NCI-H1436 treated with DMSO at 0.1 percent for 48 hours (cell line): ENCODE data around the gene RAP2B.
"Not testable (repeated sequence)": the region's sequence is repeated elsewhere in the genome, so short reads cannot be mapped to it uniquely, and the experiment has no call there.

ENCODE experiments used
- DNase-seq: peaks from one replicate; lab custom pipeline; 2025; lab: John Stamatoyannopoulos, UW

RAP2B gene

DNA sequence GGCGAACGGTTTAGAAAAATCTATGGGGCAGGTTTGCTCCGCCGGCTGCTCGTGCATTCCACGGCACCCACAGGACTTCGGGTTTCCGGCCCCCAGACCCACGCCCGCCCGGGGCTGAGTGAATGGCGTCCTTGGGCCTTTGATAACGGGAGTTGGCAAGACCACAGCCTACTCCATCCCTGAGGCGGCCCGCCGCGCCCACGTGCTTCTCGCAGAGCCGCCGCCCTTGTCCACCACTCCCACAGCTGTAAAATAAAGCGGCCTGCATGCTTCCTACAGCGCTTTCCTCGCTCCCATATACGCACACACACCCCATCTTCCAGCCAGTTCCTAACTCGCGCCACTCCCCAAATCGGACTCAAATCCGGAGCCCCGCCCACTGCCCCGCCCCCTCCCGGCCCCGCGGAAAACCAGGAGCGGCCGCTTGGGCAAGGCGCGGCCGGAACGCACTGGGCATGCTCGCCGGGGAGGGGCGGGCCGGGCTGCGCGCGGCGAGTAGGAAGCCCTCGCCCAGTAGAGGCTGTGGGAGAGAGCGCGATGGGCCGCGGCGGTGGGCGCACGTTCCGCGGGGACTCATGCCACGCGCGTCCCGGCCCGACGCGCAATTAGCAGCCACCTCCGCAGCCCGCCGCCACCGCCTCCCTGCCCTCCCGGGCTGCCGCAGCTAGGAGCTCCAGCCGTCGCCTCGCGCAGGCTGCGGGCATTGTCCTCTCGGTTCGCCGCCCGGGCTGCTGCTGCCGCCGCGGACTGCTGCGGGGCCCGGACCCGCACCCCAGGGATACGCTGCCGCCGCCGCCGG is at the start of gene RAP2B:
RAP2B (plus strand) TSS at position 513 of the 799 bp plus-strand sequence. CDS start 468 bp downstream, outside the sequence.
- peak; percentile 39 for DNase-seq

DNA sequence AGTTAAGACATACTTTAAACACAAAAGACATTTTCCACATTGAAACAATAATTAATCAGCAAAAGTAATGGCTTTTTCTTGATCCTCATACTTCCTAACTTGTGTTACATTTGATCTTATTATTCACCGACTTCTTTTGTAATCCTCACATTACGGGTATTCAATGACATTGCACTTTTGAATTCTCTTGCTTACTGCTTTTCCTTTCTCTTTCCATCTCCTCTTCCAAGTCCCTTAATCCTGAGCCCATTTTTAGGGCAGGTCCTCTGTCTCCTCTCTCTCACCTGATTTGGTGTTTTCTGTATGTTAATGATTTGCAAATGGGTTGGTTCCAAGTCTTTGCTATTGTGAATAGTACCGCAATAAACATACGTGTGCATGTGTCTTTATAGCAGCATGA is 48.5 kb upstream of the RAP2B start:
- DNase-seq: no peak

DNA sequence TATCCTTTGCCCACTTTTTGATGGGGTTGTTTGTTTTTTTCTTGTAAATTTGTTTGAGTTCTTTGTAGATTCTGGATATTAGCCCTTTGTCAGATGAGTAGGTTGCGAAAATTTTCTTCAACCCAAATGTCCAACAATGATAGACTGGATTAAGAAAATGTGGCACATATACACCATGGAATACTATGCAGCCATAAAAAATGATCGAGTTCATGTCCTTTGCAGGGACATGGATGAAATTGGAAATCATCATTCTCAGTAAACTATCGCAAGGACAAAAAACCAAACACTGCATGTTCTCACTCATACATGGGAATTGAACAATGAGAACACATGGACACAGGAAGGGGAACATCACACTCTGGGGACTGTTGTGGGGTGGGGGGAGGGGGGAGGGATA is 47.8 kb upstream of the RAP2B start:
- not testable (repeated sequence) for DNase-seq

DNA sequence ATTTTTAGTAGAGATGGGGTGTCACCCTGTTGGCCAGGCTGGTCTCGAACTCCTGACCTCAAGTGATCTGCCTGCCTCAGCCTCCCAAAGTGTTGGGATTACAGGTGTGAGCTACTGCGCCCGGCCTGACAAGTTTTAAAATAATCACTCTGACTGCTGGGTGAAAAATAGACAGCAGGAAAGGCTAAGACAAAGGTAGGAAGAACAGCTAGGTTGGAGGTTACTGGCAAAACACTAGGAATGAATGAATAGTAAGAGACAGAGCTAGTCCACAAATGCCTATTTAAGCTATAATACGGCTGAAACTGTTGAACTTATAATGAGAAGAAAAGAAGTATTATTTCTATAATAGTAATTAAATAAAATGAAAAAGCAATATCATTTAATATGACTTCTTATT is 46.7 kb upstream of the RAP2B start:
- no peak for DNase-seq

DNA sequence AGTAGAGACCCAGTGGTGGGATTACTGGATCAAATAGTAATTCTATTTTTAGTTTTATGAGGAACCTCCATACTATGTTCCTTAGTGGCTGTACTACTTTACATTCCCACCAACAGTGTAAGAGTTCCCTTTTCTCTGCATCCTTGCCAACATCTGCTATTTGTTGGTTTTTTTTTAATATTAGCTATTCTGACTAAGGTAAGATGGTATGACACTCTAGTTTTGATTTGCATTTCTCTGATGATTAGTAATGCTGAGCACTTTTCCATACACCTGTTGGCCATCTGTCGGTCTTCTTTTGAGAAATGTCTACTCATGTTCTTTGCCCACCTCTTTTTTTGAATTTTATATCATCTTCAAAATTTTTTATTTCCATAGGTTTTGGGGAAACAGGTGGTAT is 34.2 kb upstream of the RAP2B start:
- no peak for DNase-seq

DNA sequence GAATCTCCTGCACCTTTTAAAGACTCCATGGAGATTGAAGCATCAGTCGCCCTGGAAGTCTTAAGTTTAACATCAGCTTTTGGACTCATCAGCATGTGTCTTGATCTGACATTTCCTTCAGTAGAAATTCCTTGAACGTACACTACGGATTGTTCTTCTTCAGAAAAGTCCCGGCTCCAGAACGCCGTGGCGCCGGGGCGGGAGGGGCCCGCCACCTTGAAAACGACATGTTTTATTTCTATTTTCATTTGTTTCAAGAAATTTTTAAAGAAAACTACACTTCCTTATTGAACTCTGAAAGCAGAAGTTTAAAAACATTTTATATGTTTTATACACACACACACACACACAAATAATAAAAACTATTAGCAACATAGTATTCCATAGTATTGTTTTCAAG is 32.6 kb upstream of the RAP2B start:
- DNase-seq: no peak

DNA sequence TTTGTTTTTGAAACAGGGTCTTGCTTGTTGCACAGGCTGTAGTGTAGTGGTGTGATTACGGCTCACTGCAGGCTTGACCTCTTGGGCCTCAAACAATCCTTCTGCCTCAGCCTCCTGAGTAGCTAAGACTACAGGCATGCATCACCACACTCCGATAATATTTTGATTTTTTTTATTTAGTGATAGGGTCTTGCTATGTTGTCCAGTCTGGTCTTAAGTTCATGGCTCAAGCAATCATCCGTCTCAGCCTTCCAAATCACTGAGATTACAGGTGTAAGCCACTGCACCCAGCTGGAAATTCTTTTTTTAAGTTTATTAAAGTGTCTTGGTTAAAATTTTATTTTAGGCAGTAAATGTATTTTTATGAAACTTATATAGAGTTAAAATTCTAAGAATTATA is 32.2 kb upstream of the RAP2B start:
- no peak for DNase-seq

DNA sequence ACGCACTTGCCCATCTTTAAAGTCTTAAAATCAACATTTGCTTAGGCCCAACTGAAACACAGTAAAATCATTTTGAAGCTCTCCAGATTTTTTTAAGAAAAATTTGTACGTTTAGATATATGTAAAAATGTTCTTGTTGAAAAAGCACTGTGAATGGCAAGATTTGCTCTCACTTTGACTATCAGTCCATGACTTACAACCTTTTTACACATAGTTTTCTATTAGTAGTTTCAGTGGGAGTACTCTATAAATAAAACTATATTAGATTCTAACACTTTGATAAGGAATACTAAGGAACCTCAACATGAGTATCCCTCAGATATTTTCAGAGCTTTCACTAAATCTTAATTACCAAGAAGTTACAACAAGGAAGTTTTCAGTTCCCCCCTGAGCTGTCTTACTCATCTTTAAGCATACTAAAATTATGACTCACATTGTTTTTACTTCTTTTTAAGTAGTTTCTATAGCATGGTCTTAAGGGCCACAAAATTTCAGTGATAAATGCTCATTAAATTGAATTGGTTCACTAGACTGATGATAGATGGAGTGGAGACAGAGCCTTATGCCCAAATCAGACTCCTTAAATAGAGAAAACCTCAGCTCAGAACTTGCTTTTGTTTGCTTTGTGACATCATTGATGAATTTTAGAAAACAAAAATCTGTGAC is 31.6 kb upstream of the RAP2B start:
- no peak for DNase-seq

DNA sequence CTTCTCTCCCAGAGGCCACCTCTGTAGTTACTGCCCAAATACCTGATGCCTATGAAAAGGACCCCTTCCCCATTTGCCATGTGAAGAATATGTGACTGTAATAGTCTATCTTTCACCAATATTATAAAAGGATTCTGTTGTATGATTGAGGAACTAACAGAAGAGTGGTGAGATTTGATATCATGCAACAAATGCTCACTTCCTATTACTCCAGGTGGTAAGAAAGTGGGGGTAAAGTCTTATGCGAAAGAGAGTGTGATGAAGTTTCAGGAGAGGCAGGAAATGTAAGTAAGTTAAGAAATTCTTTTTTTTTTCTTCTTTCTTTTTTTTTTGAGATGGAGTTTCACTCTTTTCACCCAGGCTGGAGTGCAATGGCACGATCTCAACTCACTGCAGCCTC is 24.4 kb upstream of the RAP2B start:
- no peak for DNase-seq

DNA sequence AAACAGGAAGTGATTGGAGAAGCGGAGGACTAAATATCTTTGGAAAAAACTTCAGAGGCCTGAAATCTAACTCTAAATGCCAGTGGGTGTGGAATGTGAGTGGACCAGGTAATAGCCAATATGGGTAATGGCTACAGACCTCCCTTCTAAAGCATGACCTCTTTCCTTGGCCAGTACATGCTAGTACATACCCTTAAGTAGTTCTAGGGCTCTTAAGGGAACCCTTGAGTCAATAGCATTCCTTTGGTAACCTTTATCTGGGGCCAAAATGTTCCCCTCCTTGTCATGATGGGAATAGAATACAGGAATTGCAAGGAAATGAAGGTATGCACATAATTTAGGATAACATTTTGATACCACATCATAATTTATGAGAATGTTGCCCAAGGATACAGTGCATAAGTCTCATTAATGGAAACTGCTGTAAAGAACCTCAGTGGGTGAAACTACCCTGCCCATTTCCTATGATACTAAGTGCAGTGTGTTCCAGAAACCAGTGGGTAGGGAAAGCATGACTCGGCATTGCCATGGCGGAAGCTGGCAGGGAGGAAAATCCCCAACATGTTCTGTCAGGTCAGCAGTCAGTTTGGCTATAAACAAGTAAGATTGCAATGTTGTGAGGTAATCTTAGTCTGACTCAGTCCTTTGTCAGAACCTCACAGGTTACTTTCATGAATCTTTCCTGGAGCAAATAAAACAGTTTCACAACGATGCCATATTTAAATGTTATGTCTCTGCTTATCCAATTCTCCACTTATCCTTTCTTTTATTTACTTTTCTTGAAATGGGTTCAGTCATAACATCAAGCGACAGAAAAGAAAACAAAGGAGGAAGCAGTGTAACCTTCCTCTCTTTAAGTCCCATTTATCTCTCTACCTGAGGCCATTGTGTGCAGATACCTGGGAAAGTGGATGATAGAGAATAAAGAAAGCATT is 23.5 kb upstream of the RAP2B start:
- no peak for DNase-seq

DNA sequence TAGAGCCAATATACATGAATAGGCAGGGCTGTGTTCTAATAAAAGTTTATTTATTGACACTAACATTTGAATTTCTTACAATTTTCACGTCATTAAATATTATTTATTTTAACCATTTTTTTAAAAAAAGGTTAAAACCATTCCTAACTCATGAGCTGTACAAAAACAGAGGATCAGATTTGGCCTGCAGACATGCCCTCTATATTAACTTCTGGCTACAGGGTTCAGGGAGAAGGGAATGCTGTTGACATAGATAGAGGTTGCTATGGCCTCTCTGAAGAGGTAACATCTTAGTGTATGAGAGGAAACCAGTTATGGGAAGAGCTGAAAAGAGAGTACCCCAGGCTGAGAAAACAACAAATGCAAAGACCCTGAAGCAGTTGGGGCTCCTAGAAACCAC is 19.1 kb upstream of the RAP2B start:
- DNase-seq: no peak

DNA sequence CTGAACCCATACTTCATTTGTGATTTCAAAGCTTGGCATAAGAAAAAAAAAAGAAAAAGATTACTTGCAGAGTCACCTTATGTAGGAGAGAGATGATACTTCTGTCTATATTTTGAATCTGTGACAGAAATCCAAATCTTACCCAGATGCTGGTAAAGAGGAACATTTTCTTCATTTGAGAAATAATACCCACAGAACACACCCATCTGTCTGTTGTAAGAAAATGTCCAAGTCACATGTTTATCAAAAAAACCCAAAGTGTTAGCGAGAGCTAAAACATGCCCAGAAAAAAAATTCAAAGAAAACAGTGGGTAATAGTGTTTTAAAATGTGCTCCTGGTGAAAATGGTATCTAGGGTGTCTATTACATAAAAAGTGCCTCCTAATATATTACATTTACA is 18.0 kb upstream of the RAP2B start:
- no peak for DNase-seq

DNA sequence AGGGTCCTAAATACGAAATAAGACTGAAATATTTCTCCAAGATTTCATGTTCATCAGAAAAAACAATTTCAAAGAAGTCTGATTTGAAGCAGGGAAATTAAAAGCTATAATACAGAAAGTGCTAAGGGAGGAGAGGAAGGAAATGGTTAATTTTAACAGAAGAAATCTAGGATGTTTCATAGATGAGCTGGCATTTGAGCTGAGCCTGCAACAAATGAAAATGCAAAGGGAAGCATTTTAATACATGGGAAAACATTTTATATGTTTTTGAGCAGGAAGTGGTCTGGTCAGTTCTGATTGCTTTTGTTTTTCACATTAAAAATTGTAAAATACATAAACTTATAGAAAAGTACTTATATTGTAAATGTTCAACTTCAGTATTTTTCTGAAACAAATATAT is 17.2 kb upstream of the RAP2B start:
- DNase-seq: no peak

DNA sequence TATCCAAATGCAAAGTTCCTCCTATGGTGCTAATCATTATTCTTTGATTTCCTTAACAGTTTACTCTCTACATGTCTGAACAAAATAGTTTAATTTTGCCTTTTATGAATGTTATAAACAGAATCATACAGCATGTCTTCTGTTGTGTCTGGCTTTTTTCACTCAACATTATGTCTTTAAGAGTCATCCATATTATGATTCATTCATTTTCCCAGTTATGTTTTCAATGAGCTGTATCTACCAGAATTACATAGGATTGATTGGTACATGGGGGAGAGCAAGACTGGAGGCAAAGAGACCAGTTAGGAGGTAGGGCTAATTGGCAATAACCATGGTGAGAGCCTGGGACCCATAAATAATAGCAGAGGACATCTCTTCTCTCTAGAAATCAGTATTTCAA is 16.6 kb upstream of the RAP2B start:
- DNase-seq: no peak

DNA sequence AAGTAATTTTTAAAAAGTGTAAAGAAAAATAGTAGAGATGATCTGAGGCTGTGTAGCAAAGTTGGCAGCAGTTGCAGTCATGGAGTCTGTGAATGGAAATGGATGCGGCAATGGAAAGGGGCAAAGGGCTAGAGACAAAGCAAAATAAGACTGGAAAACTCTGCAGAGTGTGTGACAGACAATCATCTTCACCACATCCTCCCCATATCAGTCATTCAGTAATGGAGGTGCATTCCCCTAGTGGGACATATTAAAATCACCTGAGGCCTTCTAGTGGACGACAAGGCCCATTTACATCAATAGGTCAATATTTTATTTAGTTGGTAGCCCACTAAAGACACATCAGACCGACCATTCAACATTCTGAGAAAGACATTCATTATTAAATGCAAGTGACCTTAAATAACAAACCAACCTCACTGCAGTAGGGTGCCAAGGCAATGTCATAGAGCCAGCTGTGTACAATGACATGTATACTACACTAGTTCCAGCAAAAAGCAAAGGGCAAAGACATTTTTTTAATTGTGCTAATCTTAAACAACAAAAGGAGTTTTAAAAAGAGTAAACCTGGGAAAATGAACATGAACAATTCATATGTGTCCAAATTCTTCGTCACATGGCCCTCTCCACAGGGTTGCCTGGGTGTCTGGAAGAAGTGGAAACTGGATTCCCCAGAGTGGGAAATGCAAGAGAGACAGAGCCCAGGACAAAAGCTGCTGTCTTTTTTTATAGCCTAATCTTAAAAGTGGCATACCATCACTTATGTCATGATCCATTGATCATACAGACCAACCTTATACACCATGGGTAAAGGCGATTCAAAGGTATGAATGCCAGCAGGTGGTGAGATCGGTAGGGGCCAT is 15.6 kb upstream of the RAP2B start:
- DNase-seq: no peak

DNA sequence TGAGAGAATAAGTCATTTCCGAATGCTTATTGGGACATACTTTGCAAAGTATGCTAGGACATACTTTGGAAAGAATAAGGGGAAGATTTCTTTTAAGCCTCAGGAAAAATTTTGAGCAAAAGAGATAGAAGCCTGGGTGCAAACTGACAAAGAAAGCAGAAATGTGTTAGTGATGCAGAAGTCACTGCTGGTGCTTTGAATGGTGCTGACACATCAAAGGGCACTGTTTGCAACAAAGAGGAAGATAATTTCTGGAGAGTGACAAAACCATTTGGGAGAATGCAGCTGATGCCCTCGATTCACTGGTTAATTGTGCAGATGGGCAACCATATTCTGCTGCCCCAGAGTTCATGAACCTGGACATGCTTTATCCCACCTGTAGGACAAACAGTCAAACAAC is 11.0 kb upstream of the RAP2B start:
- no peak for DNase-seq

DNA sequence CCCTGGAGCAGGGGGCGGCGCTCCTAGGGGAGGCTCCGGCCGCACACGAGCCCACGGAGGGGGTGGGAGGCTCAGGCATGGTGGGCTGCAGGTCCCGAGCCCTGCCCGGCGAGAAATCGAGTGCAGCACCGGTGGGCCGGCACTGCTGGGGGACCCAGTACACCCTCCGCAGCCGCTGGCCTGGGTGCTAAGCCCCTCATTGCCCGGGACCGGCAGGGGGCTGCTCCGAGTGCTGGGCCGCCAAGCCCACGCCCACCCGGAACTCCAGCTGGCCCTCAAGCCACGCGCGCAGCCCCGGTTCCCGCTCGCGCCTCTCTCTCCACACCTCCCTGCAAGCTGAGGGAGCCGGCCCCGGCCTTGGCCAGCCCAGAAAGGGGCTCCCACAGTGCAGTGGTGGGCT is 6.2 kb upstream of the RAP2B start:
- DNase-seq: not testable (repeated sequence)

DNA sequence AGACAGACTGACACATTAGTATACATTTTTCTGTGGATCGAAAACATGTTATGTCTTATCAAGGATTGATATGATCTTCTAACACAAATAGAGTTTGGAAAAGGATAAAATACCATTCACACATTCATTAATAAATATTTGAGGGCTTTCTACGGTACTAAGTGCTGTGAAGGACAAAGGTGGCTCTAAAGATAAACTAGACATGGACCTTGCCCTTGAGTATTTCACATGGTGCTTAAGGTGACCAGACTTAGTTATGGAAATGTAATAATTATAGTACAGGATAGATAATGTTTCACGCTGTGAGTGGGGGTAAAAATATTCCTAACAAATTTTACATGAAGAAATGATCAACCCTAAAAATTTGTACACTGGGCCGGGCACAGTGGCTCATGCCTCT is 3.8 kb upstream of the RAP2B start:
- DNase-seq: no peak

DNA sequence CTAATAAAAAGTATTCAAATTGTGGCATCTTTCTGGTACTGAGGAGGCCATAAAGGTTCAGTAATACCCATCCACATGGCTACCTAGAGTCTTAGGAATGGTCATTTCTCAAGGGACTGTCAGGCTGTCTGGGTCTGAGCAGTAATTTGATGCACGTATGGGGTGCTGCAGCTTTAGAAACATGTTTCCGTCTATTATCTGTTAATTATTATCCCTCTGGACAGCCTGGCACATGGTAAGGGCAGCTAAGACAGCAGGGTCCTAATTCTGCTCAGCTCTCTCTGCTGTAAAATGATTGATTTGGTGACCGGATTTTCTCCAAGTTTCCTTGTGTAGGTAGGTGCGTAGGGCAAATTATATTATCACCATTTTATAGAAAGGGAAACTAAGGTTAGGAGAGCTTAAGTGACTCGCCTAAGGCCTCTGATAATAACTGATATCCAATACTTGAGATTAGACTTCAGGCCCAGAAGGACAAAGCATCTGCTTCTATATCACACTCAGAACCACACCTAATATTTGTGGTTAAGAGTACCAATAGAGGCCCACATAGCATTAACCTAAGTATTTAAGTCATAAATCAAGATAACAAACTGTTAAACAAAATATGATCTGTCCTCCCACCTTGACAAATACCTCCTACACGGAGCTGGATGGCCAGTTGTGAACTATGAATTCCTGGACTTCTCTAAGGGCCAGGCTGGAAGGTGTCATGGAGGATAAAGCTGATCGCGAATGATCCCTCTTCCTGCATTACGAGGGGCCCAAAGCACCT is 2.9 kb upstream of the RAP2B start:
- no peak for DNase-seq

DNA sequence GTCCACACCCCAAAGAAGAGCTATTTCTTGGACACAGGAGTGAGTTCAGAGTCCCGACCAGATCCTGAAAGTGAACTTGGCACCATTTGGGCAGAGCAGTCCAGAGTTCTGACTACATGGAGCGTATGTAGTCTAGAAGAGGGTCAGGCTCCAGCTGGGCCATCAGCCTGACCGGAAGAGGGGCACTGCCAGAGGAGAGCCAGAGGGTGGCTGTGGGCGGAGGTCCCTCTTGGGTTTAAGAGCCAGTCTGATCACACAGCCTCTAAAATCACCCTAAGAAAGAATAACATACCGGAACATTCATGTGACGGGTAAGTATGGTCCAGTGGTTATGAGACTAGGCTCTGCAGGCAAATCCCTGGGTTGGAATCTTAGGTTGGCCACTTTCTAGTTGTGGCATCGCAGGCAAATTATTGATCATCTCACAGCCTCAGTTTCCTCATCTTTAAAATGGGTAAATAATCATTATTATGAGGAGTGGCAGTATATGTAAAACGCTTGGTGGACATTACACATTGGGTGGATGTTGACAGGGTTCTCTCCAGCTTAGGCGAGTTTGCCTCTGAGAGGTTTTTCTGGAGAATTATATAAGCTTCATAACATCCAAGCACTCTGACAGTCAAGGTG is 2.1 kb upstream of the RAP2B start:
- no peak for DNase-seq
